H1 (cell line): ENCODE results near the gene ABHD4.

Experiments used
- CEBPB ChIP-seq: IDR thresholded peaks from 2 replicates; pipeline ENCODE4 v1.6.1; 2012; ENCODE audit warnings: low read depth, low read length
- JUN ChIP-seq: IDR thresholded peaks from 2 replicates; pipeline ENCODE4 v1.6.1; 2011; ENCODE audit warnings: low read depth, mild to moderate bottlenecking, improper control_type of control experiment, low read length
- JUND ChIP-seq: IDR thresholded peaks from 2 replicates; pipeline ENCODE4 v1.6.1; 2011; ENCODE audit warnings: mild to moderate bottlenecking, improper control_type of control experiment, low read length
- POLR2A ChIP-seq, 2 experiments: IDR thresholded peaks; 1 replicate in 1 of 2; 2 replicates in 1 of 2; pipeline ENCODE4 v1.6.1; 2011; ENCODE audit warnings: low read depth in 2 of 2, low read length in 2 of 2, mild to moderate bottlenecking in 2 of 2; ENCODE audit errors: control extremely low read depth in 1 of 2
- POLR2AphosphoS5 ChIP-seq: IDR thresholded peaks from 2 replicates; pipeline ENCODE4 v1.6.1; 2011; ENCODE audit warnings: low read depth, low read length
- RAD21 ChIP-seq, 2 experiments: IDR thresholded peaks in 1 of 2; conservative IDR thresholded peaks in 1 of 2; 2 replicates each; pipeline ENCODE4 v1.6.1; 2011; ENCODE audit warnings: low read depth in 2 of 2, low read length in 2 of 2, improper control_type of control experiment in 1 of 2, inconsistent platforms in 1 of 2, mild to moderate bottlenecking in 1 of 2, moderate library complexity in 1 of 2
- RBBP5 ChIP-seq: IDR thresholded peaks from 2 replicates; pipeline ENCODE4 v1.7.1; 2012; ENCODE audit warnings: low read depth, mild to moderate bottlenecking, inconsistent platforms, low read length, moderate library complexity, borderline replicate concordance
- RFX5 ChIP-seq: IDR thresholded peaks from 2 replicates; pipeline ENCODE4 v1.6.1; 2011; ENCODE audit warnings: low read depth, low read length, improper control_type of control experiment, borderline replicate concordance
- SIN3A ChIP-seq, 2 experiments: IDR thresholded peaks in 1 of 2; conservative IDR thresholded peaks in 1 of 2; 2 replicates each; pipeline ENCODE4 v1.6.1; 2011 to 2012; ENCODE audit warnings: low read length in 2 of 2, improper control_type of control experiment in 1 of 2, low read depth in 1 of 2, mild to moderate bottlenecking in 1 of 2
- SP2 ChIP-seq: IDR thresholded peaks from 2 replicates; pipeline ENCODE4 v1.6.1; 2012; ENCODE audit warnings: mild to moderate bottlenecking, low read length, inconsistent platforms
- SP4 ChIP-seq: IDR thresholded peaks from 2 replicates; pipeline ENCODE4 v1.6.1; 2012; ENCODE audit warnings: low read length, inconsistent platforms
- TAF1 ChIP-seq: IDR thresholded peaks from 2 replicates; pipeline ENCODE4 v1.6.1; 2011; ENCODE audit warnings: mild to moderate bottlenecking, low read depth, low read length
- YY1 ChIP-seq: IDR thresholded peaks from 2 replicates; pipeline ENCODE4 v1.6.1; 2011; ENCODE audit warnings: low read depth, mild to moderate bottlenecking, low read length
- TF ChIP-seq, protein P1 (sequence below), 3 experiments: IDR thresholded peaks; 1 replicate in 2 of 3; 2 replicates in 1 of 3; pipeline versions ENCODE4 v1.5.1 to v1.6.1; 2011; ENCODE audit warnings: low read length in 3 of 3, mild to moderate bottlenecking in 3 of 3, inconsistent platforms in 2 of 3, low read depth in 1 of 3, moderate library complexity in 1 of 3; ENCODE audit not compliant: insufficient read depth in 1 of 3; ENCODE audit errors: control extremely low read depth in 1 of 3

DNA sequence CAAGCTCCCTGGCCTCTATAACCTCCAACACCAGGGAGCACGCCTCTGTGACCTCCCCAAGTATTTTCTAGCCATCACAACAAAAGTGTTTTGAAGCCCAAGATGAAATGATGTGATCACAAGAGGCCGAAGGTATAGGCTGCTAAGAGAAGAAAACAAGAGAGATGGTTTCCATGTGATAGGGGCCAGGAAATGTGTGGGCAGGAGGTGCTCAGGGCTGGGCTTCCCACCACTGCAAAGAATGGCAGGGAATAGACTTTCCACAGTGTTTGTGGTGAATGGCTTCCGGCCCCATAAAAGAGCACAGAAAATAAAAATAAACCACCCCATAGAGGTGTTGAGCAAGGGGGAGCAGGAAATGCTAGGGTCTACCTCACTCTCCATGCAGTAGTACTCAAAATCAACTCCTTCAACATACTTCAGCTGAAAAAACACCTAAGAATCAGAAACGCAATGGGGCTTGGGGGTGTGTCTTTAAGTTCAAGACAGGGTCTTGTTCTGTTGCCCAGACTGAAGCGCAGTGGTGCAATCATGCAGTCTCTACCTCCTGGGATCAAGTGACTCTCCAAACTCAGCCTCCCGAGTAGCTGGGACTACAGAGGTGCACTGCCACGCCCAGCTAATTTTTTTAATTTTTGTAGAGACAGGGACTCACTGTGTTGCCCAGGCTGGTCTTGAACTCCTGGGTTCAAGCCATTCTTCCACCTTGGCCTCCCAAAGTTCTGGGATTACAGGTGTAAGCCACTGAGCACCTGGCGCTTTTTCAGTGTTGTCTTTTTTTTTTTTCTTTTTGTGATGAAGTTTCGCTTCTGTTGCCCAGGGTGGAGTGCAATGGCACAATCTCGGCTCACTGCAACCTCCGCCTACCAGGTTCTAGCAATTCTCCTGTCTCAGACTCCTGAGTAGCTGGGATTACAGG lies 36.2 kb upstream of the ABHD4 start:
- no peak for TF ChIP-seq CEBPB
- TF ChIP-seq, protein P1, sequence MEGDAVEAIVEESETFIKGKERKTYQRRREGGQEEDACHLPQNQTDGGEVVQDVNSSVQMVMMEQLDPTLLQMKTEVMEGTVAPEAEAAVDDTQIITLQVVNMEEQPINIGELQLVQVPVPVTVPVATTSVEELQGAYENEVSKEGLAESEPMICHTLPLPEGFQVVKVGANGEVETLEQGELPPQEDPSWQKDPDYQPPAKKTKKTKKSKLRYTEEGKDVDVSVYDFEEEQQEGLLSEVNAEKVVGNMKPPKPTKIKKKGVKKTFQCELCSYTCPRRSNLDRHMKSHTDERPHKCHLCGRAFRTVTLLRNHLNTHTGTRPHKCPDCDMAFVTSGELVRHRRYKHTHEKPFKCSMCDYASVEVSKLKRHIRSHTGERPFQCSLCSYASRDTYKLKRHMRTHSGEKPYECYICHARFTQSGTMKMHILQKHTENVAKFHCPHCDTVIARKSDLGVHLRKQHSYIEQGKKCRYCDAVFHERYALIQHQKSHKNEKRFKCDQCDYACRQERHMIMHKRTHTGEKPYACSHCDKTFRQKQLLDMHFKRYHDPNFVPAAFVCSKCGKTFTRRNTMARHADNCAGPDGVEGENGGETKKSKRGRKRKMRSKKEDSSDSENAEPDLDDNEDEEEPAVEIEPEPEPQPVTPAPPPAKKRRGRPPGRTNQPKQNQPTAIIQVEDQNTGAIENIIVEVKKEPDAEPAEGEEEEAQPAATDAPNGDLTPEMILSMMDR (IDR thresholded peaks at IDR 0.05; ENCODE audit: control extremely low read depth in 1 of 3, insufficient read depth in 1 of 3, low read depth in 1 of 3, low read length in 3 of 3) = no peak
- no peak for TF ChIP-seq TAF1
- no peak for TF ChIP-seq RFX5
- TF ChIP-seq RBBP5 = no peak
- no peak for TF ChIP-seq JUND
- TF ChIP-seq RAD21 (IDR thresholded peaks at IDR 0.05 in 1 of 2, conservative IDR thresholded peaks at IDR 0.05 in 1 of 2; ENCODE audit: low read depth in 2 of 2, low read length in 2 of 2) = no peak
- TF ChIP-seq POLR2AphosphoS5 = no peak
- no peak for TF ChIP-seq YY1
- no peak for TF ChIP-seq POLR2A (IDR thresholded peaks at IDR 0.05; ENCODE audit: control extremely low read depth in 1 of 2, low read depth in 2 of 2, low read length in 2 of 2)
- no peak for TF ChIP-seq JUN
- TF ChIP-seq SP4 = no peak
- TF ChIP-seq SP2 = no peak
- TF ChIP-seq SIN3A (conservative IDR thresholded peaks at IDR 0.05 in 1 of 2, IDR thresholded peaks at IDR 0.05 in 1 of 2; ENCODE audit: low read depth in 1 of 2, low read length in 2 of 2) = no peak
